Prostate gland (tissue), 2 donors: Measurements from ENCODE around the gene PHF11. TPM values are rescaled to one million over a fixed set of nuclear protein-coding genes. Genes with fewer than 3 reads are reported as not detected.

Experiments used
- DNase-seq: peaks from one replicate; pipeline ENCODE4 v3.0.0-alpha.2; 2019; ENCODE audit warnings: low spot score
- H3K27ac ChIP-seq, 2 donors: fragments of 200-600 bp; sonication (generic); 2 replicates each; pipeline ENCODE4 v1.5.1; 2017 to 2019
- H3K27me3 ChIP-seq: fragments of 200-600 bp; sonication (generic); replicated peaks from 2 replicates; pipeline ENCODE4 v1.5.1; 2019; ENCODE audit not compliant: insufficient read depth
- H3K36me3 ChIP-seq, 2 donors: fragments of 200-600 bp; sonication (generic); 1 replicate in 1 of 2; 2 replicates in 1 of 2; pipeline versions ENCODE4 v1.5.1 to v1.8.1; 2017 to 2019
- H3K4me1 ChIP-seq: fragments of 200-600 bp; sonication (generic); replicated peaks from 2 replicates; pipeline ENCODE4 v1.5.1; 2019
- H3K4me3 ChIP-seq, 2 donors: fragments of 200-600 bp; sonication (generic); 2 replicates each; pipeline ENCODE4 v1.5.1; 2017 to 2019
- H3K9me3 ChIP-seq: fragments of 200-600 bp; sonication (generic); 2 replicates; pipeline ENCODE4 v1.5.1; 2017
- POLR2A ChIP-seq: fragments of 450-650 bp; IDR thresholded peaks from one replicate; pipeline ENCODE4 v1.6.1; 2016; ENCODE audit warnings: antibody characterized with exemption, mild to moderate bottlenecking
- POLR2AphosphoS5 ChIP-seq: sonication (generic); formaldehyde crosslinking; IDR thresholded peaks from one replicate; pipeline ENCODE4 v1.6.1; 2017; ENCODE audit warnings: antibody characterized with exemption
- WGBS: methylation state at CpG from one replicate; pipeline ENCODE4 v1.1.5; 2018; 5-methylcytosine and 5-hydroxymethylcytosine counted together
- intact Hi-C: fragments of 100-400 bp; cut with DNase I; formaldehyde crosslinking; loops from one replicate; pipeline ENCODE4 v1.14.2; 2022
- total RNA-seq, 2 donors: library from RNA; depleted of rRNA; stranded (reverse); fragments of >200 nt; gene quantifications; one replicate each; pipeline ENCODE4 v1.1.0, GENCODE V29; 2016
- TF ChIP-seq, protein P1 (sequence below), 4 experiments: fragments of 200-600 bp in 2 of 4; fragments of 450-650 bp in 2 of 4; sonication (generic) in 2 of 4; IDR thresholded peaks; 1 replicate in 3 of 4; 2 replicates in 1 of 4; pipeline ENCODE4 v1.5.1; 2016 to 2019; ENCODE audit warnings: antibody characterized with exemption in 4 of 4, mild to moderate bottlenecking in 2 of 4, moderate library complexity in 2 of 4

The PHF11 gene
- total RNA-seq, 2 donors from 2014 or later: 28.5 to 29.5 TPM

DNA sequence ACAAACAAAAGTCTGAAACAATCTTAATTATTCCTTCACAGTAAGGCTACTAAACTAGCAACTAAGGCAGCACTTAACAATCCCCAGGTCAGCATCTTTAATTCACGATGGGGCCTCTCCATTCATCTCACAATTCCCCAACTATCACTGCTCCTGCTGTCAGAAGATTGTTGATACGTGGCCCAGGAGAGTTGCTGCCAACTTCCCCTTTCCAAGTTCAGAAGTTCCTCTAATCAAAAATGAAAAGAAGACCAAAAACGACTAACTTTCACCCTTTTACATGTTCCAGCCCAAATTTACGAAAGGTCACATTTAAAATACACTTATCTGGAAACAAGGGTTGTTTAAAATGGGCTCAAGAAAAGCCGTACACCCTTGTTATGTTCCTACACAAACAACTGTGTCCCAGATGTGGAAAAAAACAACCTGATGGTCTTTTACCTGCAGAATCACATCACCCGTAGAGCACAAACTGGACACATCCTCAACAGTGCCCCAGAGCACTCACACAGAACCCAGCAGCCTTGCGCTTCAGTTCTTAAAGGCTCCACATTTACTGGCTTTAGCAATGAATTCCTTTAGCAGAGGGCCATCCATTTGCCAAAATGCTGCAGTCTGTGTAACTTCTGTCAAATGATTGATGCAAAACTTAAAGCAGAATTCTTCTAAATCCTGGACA is 38.0 kb downstream of the PHF11 start:
- Histone ChIP-seq H3K9me3 (no peaks in the 10 kb centered on the region), H3K4me3 (no peak overlapping the region), H3K27ac (no peak overlapping the region), H3K4me1 (no peaks in the 10 kb centered on the region), H3K27me3 (no peaks in the 10 kb centered on the region), H3K36me3 (no peaks in the 10 kb centered on the region)
- TF ChIP-seq, protein P1, sequence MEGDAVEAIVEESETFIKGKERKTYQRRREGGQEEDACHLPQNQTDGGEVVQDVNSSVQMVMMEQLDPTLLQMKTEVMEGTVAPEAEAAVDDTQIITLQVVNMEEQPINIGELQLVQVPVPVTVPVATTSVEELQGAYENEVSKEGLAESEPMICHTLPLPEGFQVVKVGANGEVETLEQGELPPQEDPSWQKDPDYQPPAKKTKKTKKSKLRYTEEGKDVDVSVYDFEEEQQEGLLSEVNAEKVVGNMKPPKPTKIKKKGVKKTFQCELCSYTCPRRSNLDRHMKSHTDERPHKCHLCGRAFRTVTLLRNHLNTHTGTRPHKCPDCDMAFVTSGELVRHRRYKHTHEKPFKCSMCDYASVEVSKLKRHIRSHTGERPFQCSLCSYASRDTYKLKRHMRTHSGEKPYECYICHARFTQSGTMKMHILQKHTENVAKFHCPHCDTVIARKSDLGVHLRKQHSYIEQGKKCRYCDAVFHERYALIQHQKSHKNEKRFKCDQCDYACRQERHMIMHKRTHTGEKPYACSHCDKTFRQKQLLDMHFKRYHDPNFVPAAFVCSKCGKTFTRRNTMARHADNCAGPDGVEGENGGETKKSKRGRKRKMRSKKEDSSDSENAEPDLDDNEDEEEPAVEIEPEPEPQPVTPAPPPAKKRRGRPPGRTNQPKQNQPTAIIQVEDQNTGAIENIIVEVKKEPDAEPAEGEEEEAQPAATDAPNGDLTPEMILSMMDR (IDR thresholded peaks at IDR 0.05): no peak
- no peak for TF ChIP-seq POLR2AphosphoS5
- WGBS: 89% methylated on average over 7 of the region's 7 CpGs
- intact Hi-C loops: no loop called here
- DNase-seq: no peak

DNA sequence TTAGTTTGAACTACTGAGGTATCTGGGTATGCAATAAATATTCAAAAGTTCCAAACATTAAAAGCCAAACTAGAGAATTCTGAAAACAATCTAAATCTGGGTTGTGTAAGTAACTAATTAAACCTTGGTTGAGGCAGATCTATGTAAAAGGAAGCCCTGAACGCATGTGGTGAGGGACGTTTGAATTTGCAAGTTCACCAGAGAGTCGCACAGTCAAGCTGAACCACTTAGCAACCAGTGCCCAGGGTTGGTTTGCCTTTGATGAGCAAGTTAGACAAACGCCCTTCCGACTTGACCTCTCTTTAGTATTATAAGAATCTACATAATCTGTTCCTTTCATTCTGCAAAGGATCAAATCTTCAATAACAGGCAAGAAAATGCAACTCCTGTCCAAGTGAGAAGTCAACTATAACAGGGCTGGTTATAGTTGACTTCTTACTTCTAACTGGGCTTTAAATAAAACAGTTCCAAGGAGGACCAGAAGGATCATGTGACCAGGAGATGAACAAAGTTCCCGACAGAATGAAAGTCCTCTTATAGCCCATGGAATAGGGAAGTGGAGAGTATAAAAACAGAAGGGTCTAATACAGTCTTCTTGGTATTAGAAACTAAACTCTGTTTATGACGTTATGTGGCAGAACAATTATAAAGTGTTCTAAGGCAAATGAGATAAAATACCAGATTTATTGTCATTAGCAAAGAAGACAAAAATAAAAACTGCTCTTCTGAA is 40.6 kb downstream of the PHF11 start:
- no peaks in the 10 kb centered on the region for H3K27me3 ChIP-seq
- H3K36me3 ChIP-seq: no peaks in the 10 kb centered on the region
- H3K27ac ChIP-seq: no peak overlapping the region
- WGBS: 74% methylated on average over 7 of the region's 7 CpGs
- no peaks in the 10 kb centered on the region for H3K4me1 ChIP-seq
- no peak for DNase-seq
- TF ChIP-seq POLR2AphosphoS5 (no peak), POLR2A (no peak)
- TF ChIP-seq, protein P1 (IDR thresholded peaks at IDR 0.05): no peak
- no peak overlapping the region for H3K4me3 ChIP-seq
- no peaks in the 10 kb centered on the region for H3K9me3 ChIP-seq
- intact Hi-C loops: no loop called here

DNA sequence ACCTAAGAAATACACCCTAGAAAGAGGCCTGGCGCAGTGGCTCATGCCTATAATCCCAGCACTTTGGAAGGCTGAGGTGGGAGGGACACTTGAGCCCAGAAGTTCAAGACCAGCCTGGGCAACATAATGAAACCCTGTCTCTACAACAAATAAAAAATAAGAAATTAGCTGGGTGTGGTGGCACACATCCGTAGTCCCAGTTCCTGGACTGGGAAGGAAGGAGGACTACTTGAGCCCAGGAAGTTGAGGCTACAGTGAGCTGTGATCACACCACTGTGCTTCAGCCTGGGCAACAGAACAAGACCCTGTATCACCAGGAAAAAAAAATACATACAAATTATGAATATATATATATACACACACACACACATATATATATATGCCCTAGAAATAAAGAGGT is 42.7 kb downstream of the PHF11 start:
- Histone ChIP-seq H3K9me3 (no peaks in the 10 kb centered on the region), H3K27ac (no peak overlapping the region), H3K36me3 (no peaks in the 10 kb centered on the region), H3K4me1 (no peaks in the 10 kb centered on the region), H3K27me3 (no peaks in the 10 kb centered on the region), H3K4me3 (no peak overlapping the region)
- 91% methylated on average over 2 of the region's 2 CpGs for WGBS
- TF ChIP-seq, protein P1 (IDR thresholded peaks at IDR 0.05): no peak
- TF ChIP-seq POLR2AphosphoS5: no peak
- TF ChIP-seq POLR2A: no peak
- intact Hi-C loops: no loop called here
- DNase-seq: no peak

DNA sequence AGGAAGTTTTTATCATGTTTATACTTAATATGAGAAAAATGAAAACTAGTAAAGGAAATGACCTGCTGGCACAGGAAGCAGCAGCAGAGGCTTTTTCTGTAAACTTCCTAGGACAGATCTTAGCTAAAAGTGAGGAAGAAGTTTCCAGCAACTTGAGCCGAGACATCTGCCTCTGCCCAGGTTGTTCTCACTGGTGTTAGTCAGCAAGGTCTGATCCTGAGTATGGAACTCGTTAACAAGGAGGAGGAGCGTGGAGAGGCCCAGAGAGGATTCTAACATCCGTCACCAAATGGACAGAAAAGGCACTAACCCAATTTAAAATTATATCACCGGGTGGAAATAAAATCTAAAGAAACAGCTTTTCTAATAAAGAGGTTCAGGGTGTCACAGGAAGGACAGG is 43.6 kb downstream of the PHF11 start:
- Histone ChIP-seq H3K4me3 (no peak overlapping the region), H3K4me1 (no peaks in the 10 kb centered on the region), H3K36me3 (no peaks in the 10 kb centered on the region), H3K27me3 (no peaks in the 10 kb centered on the region), H3K27ac (no peak overlapping the region), H3K9me3 (no peaks in the 10 kb centered on the region)
- 46% methylated on average over 5 of the region's 5 CpGs for WGBS
- TF ChIP-seq POLR2A: no peak
- intact Hi-C loops: no loop called here
- no peak for DNase-seq

DNA sequence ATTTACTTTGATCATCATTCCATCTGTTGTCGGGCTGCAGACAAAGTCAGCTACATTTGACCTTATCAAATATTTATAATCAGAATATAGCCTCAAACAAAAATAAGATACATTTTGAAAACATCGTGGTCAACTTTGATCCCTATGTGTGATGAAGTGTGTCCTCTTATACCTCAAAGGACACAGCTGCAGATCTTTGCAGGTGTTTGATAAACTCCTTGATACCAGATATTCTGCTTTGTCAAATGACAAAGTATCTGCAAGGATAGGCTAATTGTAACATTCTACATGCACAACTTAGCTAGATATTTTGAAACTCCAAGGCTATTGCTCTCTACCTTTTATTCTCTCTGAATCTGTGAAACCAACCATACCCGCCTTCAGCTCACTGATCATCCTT is 44.0 kb downstream of the PHF11 start:
- DNase-seq: no peak
- H3K9me3 ChIP-seq: no peaks in the 10 kb centered on the region
- WGBS: 88% methylated on average over 3 of the region's 3 CpGs
- H3K36me3 ChIP-seq: no peaks in the 10 kb centered on the region
- H3K4me3 ChIP-seq: no peak overlapping the region
- TF ChIP-seq, protein P1 (IDR thresholded peaks at IDR 0.05): no peak
- no peak for TF ChIP-seq POLR2A
- no peak for TF ChIP-seq POLR2AphosphoS5
- no peak overlapping the region for H3K27ac ChIP-seq
- intact Hi-C loops: no loop called here
- no peaks in the 10 kb centered on the region for H3K27me3 ChIP-seq
- no peaks in the 10 kb centered on the region for H3K4me1 ChIP-seq
